GM23338 (cell line): ENCODE results near the gene GOSR2. TPM values are rescaled to one million over a fixed set of nuclear protein-coding genes. Genes with fewer than 3 reads are reported as not detected.

Experiments
- ATAC-seq: fragments of 200-7000 bp; cut with Tn5 transposase; 3 replicates; pipeline ENCODE4 v1.9.1; 2020
- DNase-seq: peaks from one replicate; pipeline ENCODE4 v3.0.0-alpha.2; 2015; ENCODE audit warnings: low spot score
- H2AFZ ChIP-seq: fragments of 200-600 bp; sonication (generic); 2 replicates; pipeline ENCODE4 v1.8.0; 2016; ENCODE audit warnings: antibody characterized with exemption, mild to moderate bottlenecking, moderate library complexity
- H3F3A ChIP-seq: fragments of 200-600 bp; sonication (generic); replicated peaks from 2 replicates; pipeline ENCODE4 v1.8.0; 2017; ENCODE audit warnings: antibody characterized with exemption, mixed run types, low read depth
- H3K27ac ChIP-seq: fragments of 200-600 bp; sonication (generic); 2 replicates; pipeline ENCODE4 v1.6.1; 2016; ENCODE audit warnings: low read depth
- H3K27me3 ChIP-seq: fragments of 200-600 bp; sonication (generic); 2 replicates; pipeline ENCODE4 v1.8.0; 2016; ENCODE audit warnings: mild to moderate bottlenecking, mixed run types, moderate library complexity; ENCODE audit not compliant: insufficient read depth
- H3K36me3 ChIP-seq: fragments of 200-600 bp; sonication (generic); 2 replicates; pipeline ENCODE4 v1.8.0; 2016; ENCODE audit warnings: mild to moderate bottlenecking; ENCODE audit not compliant: insufficient read depth
- H3K4me1 ChIP-seq: fragments of 200-600 bp; sonication (generic); 2 replicates; pipeline ENCODE4 v1.8.0; 2016; ENCODE audit warnings: mild to moderate bottlenecking, moderate library complexity; ENCODE audit not compliant: insufficient read depth
- H3K4me2 ChIP-seq: fragments of 200-600 bp; sonication (generic); 2 replicates; pipeline ENCODE4 v1.7.1; 2017; ENCODE audit warnings: mixed run types
- H3K4me3 ChIP-seq: fragments of 200-600 bp; sonication (generic); 2 replicates; pipeline ENCODE4 v1.6.1; 2016; ENCODE audit warnings: mixed run types
- H3K79me2 ChIP-seq: fragments of 200-600 bp; sonication (generic); replicated peaks from 2 replicates; pipeline ENCODE4 v1.8.0; 2017; ENCODE audit warnings: mild to moderate bottlenecking; ENCODE audit not compliant: insufficient read depth
- H3K9me2 ChIP-seq: fragments of 200-600 bp; sonication (generic); 2 replicates; pipeline ENCODE4 v1.8.0; 2017; ENCODE audit not compliant: insufficient read depth
- H4K20me1 ChIP-seq: fragments of 200-600 bp; sonication (generic); replicated peaks from 2 replicates; pipeline ENCODE4 v1.8.0; 2017; ENCODE audit warnings: mild to moderate bottlenecking; ENCODE audit not compliant: insufficient read depth
- H3K27ac Mint-ChIP-seq: 2 replicates; pipeline ENCODE4 v1.8.0; 2020; ENCODE audit warnings: inconsistent platforms, mild to moderate bottlenecking, moderate library complexity, mixed read lengths
- H3K27me3 Mint-ChIP-seq: 3 replicates; pipeline ENCODE4 v1.8.0; 2022; ENCODE audit warnings: low read depth, mild to moderate bottlenecking, moderate library complexity, mixed read lengths, inconsistent platforms; ENCODE audit not compliant: insufficient read depth, poor library complexity
- H3K36me3 Mint-ChIP-seq: 3 replicates; pipeline ENCODE4 v1.8.0; 2021; ENCODE audit warnings: low read depth, mild to moderate bottlenecking, inconsistent platforms, moderate library complexity, mixed read lengths
- H3K4me1 Mint-ChIP-seq: 3 replicates; pipeline ENCODE4 v1.8.0; 2020; ENCODE audit warnings: mild to moderate bottlenecking, inconsistent platforms, mixed read lengths
- H3K4me3 Mint-ChIP-seq: 3 replicates; pipeline ENCODE4 v1.8.0; 2021; ENCODE audit warnings: moderate library complexity, mild to moderate bottlenecking, inconsistent platforms, mixed read lengths
- H3K9me3 Mint-ChIP-seq: 3 replicates; pipeline ENCODE4 v1.8.0; 2020; ENCODE audit warnings: moderate library complexity, mild to moderate bottlenecking, inconsistent platforms, mixed read lengths
- CREB1 ChIP-seq: fragments of 250-450 bp; sonication (Bioruptor Pico); IDR thresholded peaks from 2 replicates; pipeline ENCODE4 v1.5.0; 2020; ENCODE audit warnings: low read depth, mild to moderate bottlenecking, moderate library complexity
- CTCF ChIP-seq, 2 experiments: fragments of 200-600 bp in 1 of 2; sonication (generic) in 1 of 2; conservative IDR thresholded peaks; 2 replicates each; pipeline versions ENCODE4 v1.5.1 to v1.6.1; 2016 to 2017; ENCODE audit warnings: antibody characterized with exemption in 2 of 2, low read depth in 2 of 2, mild to moderate bottlenecking in 2 of 2, moderate library complexity in 1 of 2
- ETS1 ChIP-seq: IDR thresholded peaks from 2 replicates; pipeline ENCODE4 v1.6.1; 2016; ENCODE audit warnings: antibody characterized with exemption
- EZH2 ChIP-seq: fragments of 200-600 bp; sonication (generic); IDR thresholded peaks from one replicate; pipeline ENCODE4 v1.8.0; 2017; ENCODE audit warnings: antibody characterized with exemption, mild to moderate bottlenecking, low read depth; ENCODE audit not compliant: unreplicated experiment
- EZH2phosphoT487 ChIP-seq: fragments of 200-600 bp; sonication (generic); IDR thresholded peaks from one replicate; pipeline ENCODE4 v1.8.1; 2018; ENCODE audit warnings: antibody characterized with exemption; ENCODE audit not compliant: unreplicated experiment
- JUNB ChIP-seq: IDR thresholded peaks from one replicate; pipeline ENCODE4 v1.6.1; 2016; ENCODE audit warnings: antibody characterized with exemption; ENCODE audit not compliant: unreplicated experiment
- NANOG ChIP-seq: IDR thresholded peaks from 2 replicates; pipeline ENCODE4 v1.6.1; 2016; ENCODE audit warnings: antibody characterized with exemption, borderline replicate concordance
- POLR2AphosphoS5 ChIP-seq: IDR thresholded peaks from 2 replicates; pipeline ENCODE4 v1.6.1; 2016; ENCODE audit warnings: antibody characterized with exemption, low read depth
- REST ChIP-seq: IDR thresholded peaks from one replicate; pipeline ENCODE4 v1.6.1; 2018; ENCODE audit warnings: antibody characterized with exemption; ENCODE audit not compliant: unreplicated experiment
- STAT1 ChIP-seq: IDR thresholded peaks from one replicate; pipeline ENCODE4 v1.6.1; 2016; ENCODE audit warnings: antibody characterized with exemption; ENCODE audit not compliant: unreplicated experiment
- ZNF114 ChIP-seq: fragments of 250-450 bp; sonication (Bioruptor Pico); IDR thresholded peaks from 2 replicates; pipeline ENCODE4 v1.5.0; 2020; ENCODE audit warnings: mild to moderate bottlenecking, moderate library complexity
- ZNF331 ChIP-seq: fragments of 250-450 bp; sonication (Bioruptor Pico); IDR thresholded peaks from 2 replicates; pipeline ENCODE4 v1.5.0; 2020; ENCODE audit warnings: low read depth, mild to moderate bottlenecking, moderate library complexity
- ZNF462 ChIP-seq: fragments of 250-450 bp; sonication (Bioruptor Pico); IDR thresholded peaks from 2 replicates; pipeline ENCODE4 v1.5.0; 2020; ENCODE audit warnings: mild to moderate bottlenecking, moderate library complexity
- polyA plus RNA-seq: library from polyadenylated mRNA; unstranded; fragments of >200 nt; fragmentation: Nextera tagmentation; extraction: Ambion mirVana; gene quantifications from 2 replicates; pipeline ENCODE4 v1.2.1, GENCODE V29; 2016
- total RNA-seq: library from RNA; depleted of rRNA; stranded (reverse); fragments of >200 nt; shearing (Covaris generic); gene quantifications from 2 replicates; pipeline ENCODE4 v1.2.3, GENCODE V29; 2014

GOSR2 gene
- total and polyA plus RNA-seq, 2 experiments from 2014 or later, result 33.2 to 36.2 TPM

GRCh38 chr17:46898364-46898763, 24.6 kb upstream of the GOSR2 start:
- DNase-seq, result no peak
- TF ChIP-seq STAT1 (no peak), EZH2phosphoT487 (no peak), ZNF114 (CRISPR knock-in tag) (no peak), ZNF331 (CRISPR knock-in tag) (no peak), REST (no peak), CREB1 (CRISPR knock-in tag) (no peak), JUNB (no peak), CTCF (conservative IDR thresholded peaks at IDR 0.05; ENCODE audit: low read depth in 2 of 2) (no peak), NANOG (no peak), ZNF462 (CRISPR knock-in tag) (no peak), POLR2AphosphoS5 (no peak), ETS1 (no peak), EZH2 (no peak)
- H4K20me1 ChIP-seq, result no peaks in the 10 kb centered on the region
- no peak overlapping the region for H3K4me3 Mint-ChIP-seq
- no peak overlapping the region for H3K4me2 ChIP-seq
- no peak for ATAC-seq
- peaks cover 3% of the 10 kb centered on the region for H3K27me3 Mint-ChIP-seq
- no peak overlapping the region for H3K27ac Mint-ChIP-seq
- no peaks in the 10 kb centered on the region for H3K36me3 Mint-ChIP-seq
- no peaks in the 10 kb centered on the region for H3F3A ChIP-seq
- no peaks in the 10 kb centered on the region for H3K27me3 ChIP-seq
- H3K4me1 ChIP-seq, result peaks cover 8% of the 10 kb centered on the region
- H3K36me3 ChIP-seq, result no peaks in the 10 kb centered on the region
- no peak overlapping the region for H3K27ac ChIP-seq
- peaks cover 9% of the 10 kb centered on the region; the same call in 2 of the 3 replicates for H3K4me1 Mint-ChIP-seq
- H3K9me3 Mint-ChIP-seq, result peaks cover 12% of the 10 kb centered on the region; the same call in 2 of the 3 replicates
- H2AFZ ChIP-seq, result no peak overlapping the region
- H3K9me2 ChIP-seq, result 0 out of 2 replicates have a peak, but pooled peaks cover 5% of the 10 kb centered on the region
- no peak overlapping the region for H3K4me3 ChIP-seq
- no peaks in the 10 kb centered on the region for H3K79me2 ChIP-seq
